Endodermal cell (in vitro differentiated cells): Measurements from ENCODE around the gene PTPRE. TPM values are rescaled to one million over a fixed set of nuclear protein-coding genes. Genes with fewer than 3 reads are reported as not detected.

Experiments used
- DNase-seq: peaks from one replicate; pipeline ENCODE4 v3.0.0-alpha.2; 2017
- H3K27ac ChIP-seq: 2 replicates; pipeline ENCODE4 v1.5.1; 2013; ENCODE audit warnings: mild to moderate bottlenecking, low read depth, low read length, moderate library complexity
- H3K27me3 ChIP-seq: 2 replicates; pipeline ENCODE4 v1.6.1; 2013; ENCODE audit warnings: mild to moderate bottlenecking, low read length, moderate library complexity; ENCODE audit not compliant: insufficient read depth, control insufficient read depth, poor library complexity, severe bottlenecking
- H3K36me3 ChIP-seq: 2 replicates; pipeline ENCODE4 v1.7.0; 2013; ENCODE audit warnings: mild to moderate bottlenecking, low read length, moderate library complexity; ENCODE audit not compliant: control insufficient read depth, insufficient read depth
- H3K4me1 ChIP-seq: one replicate; pipeline ENCODE4 v1.7.0; 2013; ENCODE audit warnings: low read length; ENCODE audit not compliant: control insufficient read depth, insufficient read depth
- H3K4me3 ChIP-seq: 2 replicates; pipeline ENCODE4 v1.5.1; 2013; ENCODE audit warnings: mild to moderate bottlenecking, low read length, moderate library complexity
- H3K9ac ChIP-seq: 2 replicates; pipeline ENCODE4 v1.6.1; 2013; ENCODE audit warnings: mild to moderate bottlenecking, low read length, moderate library complexity; ENCODE audit not compliant: poor library complexity, severe bottlenecking; ENCODE audit errors: extremely low read depth
- H3K9me3 ChIP-seq: 2 replicates; pipeline ENCODE4 v1.6.1; 2013; ENCODE audit warnings: mild to moderate bottlenecking, low read length, moderate library complexity; ENCODE audit not compliant: control insufficient read depth
- H3K27ac Mint-ChIP-seq: 2 replicates; pipeline ENCODE4 v1.8.0; 2020; ENCODE audit warnings: mixed read lengths
- H3K27me3 Mint-ChIP-seq: 2 replicates; pipeline ENCODE4 v1.8.0; 2021; ENCODE audit warnings: mild to moderate bottlenecking, mixed read lengths; ENCODE audit not compliant: insufficient read depth
- H3K36me3 Mint-ChIP-seq: 2 replicates; pipeline ENCODE4 v1.8.0; 2020; ENCODE audit warnings: low read depth, mixed read lengths
- H3K4me1 Mint-ChIP-seq: 2 replicates; pipeline ENCODE4 v1.8.0; 2020; ENCODE audit warnings: mixed read lengths
- H3K4me3 Mint-ChIP-seq: 2 replicates; pipeline ENCODE4 v1.8.0; 2020; ENCODE audit warnings: mild to moderate bottlenecking, moderate library complexity, mixed read lengths
- H3K9me3 Mint-ChIP-seq: 2 replicates; pipeline ENCODE4 v1.8.0; 2020; ENCODE audit warnings: mild to moderate bottlenecking, mixed read lengths
- CTCF ChIP-seq: fragments of 200-600 bp; sonication (generic); conservative IDR thresholded peaks from 2 replicates; pipeline ENCODE4 v1.5.0; 2021; ENCODE audit warnings: antibody characterized with exemption, mild to moderate bottlenecking
- WGBS, 2 experiments: methylation state at CpG; one replicate each; pipeline versions ENCODE4 v1.1.5 to v1.1.7; 2013; ENCODE audit warnings: missing lambda C conversion rate in 2 of 2, mixed read lengths in 1 of 2; ENCODE audit not compliant: insufficient coverage in 1 of 2, insufficient read length in 1 of 2; 5-methylcytosine and 5-hydroxymethylcytosine counted together
- total RNA-seq, 2 donors: library from RNA; stranded (reverse); fragmentation: NEBNext Ultra II Directional in 1 of 2; extraction: Animal tissue kit (Norgen Biotek cat#: 25700) in 1 of 2; gene quantifications; 2 replicates in 1 of 2; 3 replicates in 1 of 2; pipeline ENCODE4 v1.2.1, GENCODE V29; 2021

Gene PTPRE
- total RNA-seq, 2 donors from 2014 or later, result 0.75 to 3.0 TPM

DNA sequence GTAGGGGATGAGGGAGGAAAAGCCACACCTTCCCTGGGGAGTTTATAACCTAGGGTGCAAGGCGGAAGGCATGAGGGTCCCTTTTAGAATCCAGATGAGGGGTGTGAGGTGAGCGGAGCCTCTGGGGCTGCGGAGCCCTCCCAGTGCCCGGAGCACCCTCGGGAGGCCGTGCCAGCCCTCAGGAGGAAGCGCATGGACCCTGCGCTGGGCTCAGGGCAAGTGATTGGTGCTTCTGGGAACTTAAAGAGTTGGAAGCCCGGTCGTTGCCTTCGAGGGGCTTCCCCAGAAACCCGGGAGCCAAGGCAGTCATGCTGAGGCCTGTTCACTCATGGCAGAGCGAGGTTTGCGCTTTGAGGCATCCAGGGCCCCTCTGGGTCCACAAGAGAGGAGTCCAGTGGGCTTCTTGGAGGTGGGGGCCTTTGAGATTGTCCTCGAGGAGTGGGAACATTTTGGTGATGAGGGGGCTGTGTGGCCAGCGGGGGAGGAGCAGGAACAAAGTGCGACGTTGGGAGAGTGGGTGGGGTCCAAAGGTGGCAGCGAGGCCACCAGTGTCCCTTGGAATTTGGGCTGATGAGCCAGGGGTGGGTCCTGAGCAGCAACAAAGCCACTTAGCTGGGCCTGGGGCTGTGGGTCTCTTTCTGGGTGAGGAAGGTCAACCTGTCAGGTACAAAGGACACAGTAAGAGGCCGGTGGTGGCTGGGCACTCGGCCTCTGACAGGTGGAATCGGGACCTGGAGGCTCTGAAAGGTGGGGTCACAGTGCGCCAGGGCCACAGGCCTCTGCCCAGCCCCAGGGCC, 139.5 kb downstream of the PTPRE start:
- H3K27ac ChIP-seq, result no peak overlapping the region
- Mint-ChIP-seq H3K4me3 (no peak overlapping the region), H3K27ac (no peak overlapping the region), H3K27me3 (peaks cover 35% of the 10 kb centered on the region), H3K9me3 (no peaks in the 10 kb centered on the region), H3K4me1 (peaks cover 9% of the 10 kb centered on the region), H3K36me3 (no peaks in the 10 kb centered on the region)
- TF ChIP-seq CTCF, result no peak
- H3K9ac ChIP-seq, result no peak overlapping the region
- H3K9me3 ChIP-seq, result no peaks in the 10 kb centered on the region
- DNase-seq, result no peak
- no peaks in the 10 kb centered on the region for H3K4me1 ChIP-seq
- peaks cover 31% of the 10 kb centered on the region for H3K27me3 ChIP-seq
- H3K36me3 ChIP-seq, result no peaks in the 10 kb centered on the region
- no peak overlapping the region for H3K4me3 ChIP-seq
- WGBS, 2 experiments, result 85 to 90% methylated on average over 12 to 23 of the region's 23 CpGs

DNA sequence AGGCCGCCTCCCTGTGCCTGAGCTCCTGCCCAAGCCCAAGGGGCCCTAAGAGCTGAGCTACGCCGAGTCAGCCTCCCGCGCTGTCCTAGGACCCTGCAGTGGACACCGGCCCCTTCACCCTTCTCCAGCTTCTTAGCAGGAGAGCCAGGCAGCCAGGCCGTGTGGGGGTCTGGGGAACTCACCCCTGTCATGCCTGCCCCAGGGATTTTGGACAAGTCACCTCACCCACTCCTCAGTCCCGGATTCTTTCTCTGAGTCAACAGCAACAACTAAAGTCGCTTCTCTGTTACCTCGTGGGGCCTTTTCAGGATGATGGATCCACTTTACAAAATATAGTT, 140.0 kb downstream of the PTPRE start:
- Histone ChIP-seq H3K4me1 (no peaks in the 10 kb centered on the region), H3K36me3 (no peaks in the 10 kb centered on the region), H3K9ac (no peak overlapping the region), H3K4me3 (no peak overlapping the region), H3K27me3 (peaks cover 26% of the 10 kb centered on the region), H3K9me3 (no peaks in the 10 kb centered on the region), H3K27ac (no peak overlapping the region)
- Mint-ChIP-seq H3K9me3 (no peaks in the 10 kb centered on the region), H3K36me3 (no peaks in the 10 kb centered on the region), H3K4me1 (peaks cover 9% of the 10 kb centered on the region), H3K4me3 (no peak overlapping the region), H3K27ac (no peak overlapping the region), H3K27me3 (peaks cover 31% of the 10 kb centered on the region)
- DNase-seq, result no peak
- WGBS, 2 experiments, result 78 to 91% methylated on average over 1 to 10 of the region's 10 CpGs
- TF ChIP-seq CTCF, result no peak

DNA sequence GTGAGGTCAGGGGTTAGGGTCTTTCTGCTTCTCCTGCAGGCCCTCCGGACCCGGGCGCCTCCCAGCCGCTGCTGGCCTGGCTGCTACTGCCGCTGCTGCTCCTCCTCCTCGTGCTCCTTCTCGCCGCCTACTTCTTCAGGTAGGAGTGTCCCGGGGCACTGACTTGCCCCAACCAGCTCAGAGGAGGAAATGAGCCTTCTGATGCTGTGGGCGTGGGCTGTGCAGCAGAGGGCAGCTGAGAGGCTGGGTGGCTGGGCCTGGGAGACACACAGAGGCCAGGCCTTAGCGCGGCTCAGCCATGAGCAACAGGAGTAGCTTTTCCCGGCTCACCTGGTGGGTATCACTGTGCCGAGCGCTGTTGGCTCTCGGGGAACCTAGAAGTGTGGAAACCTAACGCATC, 140.4 kb downstream of the PTPRE start:
- 56 to 57% methylated on average over 10 to 17 of the region's 17 CpGs for whole genome bisulfite sequencing, 2 experiments
- no peak overlapping the region for H3K4me3 Mint-ChIP-seq
- peaks cover 27% of the 10 kb centered on the region for H3K27me3 Mint-ChIP-seq

More for the DNA sequence above, 140.4 kb downstream of the PTPRE start:
- Histone ChIP-seq H3K9ac (no peak overlapping the region), H3K4me1 (no peaks in the 10 kb centered on the region), H3K4me3 (no peak overlapping the region), H3K36me3 (no peaks in the 10 kb centered on the region), H3K27me3 (peaks cover 22% of the 10 kb centered on the region), H3K27ac (no peak overlapping the region), H3K9me3 (no peaks in the 10 kb centered on the region)
- Mint-ChIP-seq H3K4me1 (peaks cover 9% of the 10 kb centered on the region), H3K27ac (peak overlapping the region; percentile 78), H3K36me3 (no peaks in the 10 kb centered on the region), H3K9me3 (no peaks in the 10 kb centered on the region)
- peak; percentile 96 for DNase-seq
- TF ChIP-seq CTCF, result no peak
